HEK293 (cell line): Measurements from ENCODE around the gene MCTP1.

ENCODE experiments used
- GFI1B ChIP-seq: fragments of 450-650 bp; formaldehyde crosslinking; IDR thresholded peaks from 2 replicates; pipeline ENCODE4 v1.5.1; 2016; ENCODE audit warnings: missing biosample characterization, missing genetic modification characterization
- HOXC10 ChIP-seq: sonication (generic); formaldehyde crosslinking; IDR thresholded peaks from 2 replicates; pipeline ENCODE4 v1.8.1; 2023; ENCODE audit warnings: mild to moderate bottlenecking, missing genetic modification reagents
- OSR2 ChIP-seq: fragments of 450-650 bp; formaldehyde crosslinking; IDR thresholded peaks from 2 replicates; pipeline ENCODE4 v1.5.1; 2016; ENCODE audit warnings: missing biosample characterization, missing genetic modification characterization
- PRDM1 ChIP-seq: fragments of 450-650 bp; formaldehyde crosslinking; IDR thresholded peaks from 2 replicates; pipeline ENCODE4; 2016; ENCODE audit warnings: missing biosample characterization, missing genetic modification characterization
- YY1 ChIP-seq: fragments of 450-650 bp; formaldehyde crosslinking; IDR thresholded peaks from 2 replicates; pipeline ENCODE4 v1.5.1; 2018; ENCODE audit warnings: missing biosample characterization, missing genetic modification characterization
- ZBTB21 ChIP-seq: fragments of 450-650 bp; formaldehyde crosslinking; IDR thresholded peaks from 2 replicates; pipeline ENCODE4 v1.5.1; 2017; ENCODE audit warnings: missing biosample characterization, missing genetic modification characterization
- ZNF140 ChIP-seq: fragments of 450-650 bp; formaldehyde crosslinking; IDR thresholded peaks from 2 replicates; pipeline ENCODE4 v1.5.1; 2016; ENCODE audit warnings: missing biosample characterization, missing genetic modification characterization
- ZNF585B ChIP-seq: fragments of 450-650 bp; formaldehyde crosslinking; IDR thresholded peaks from 2 replicates; pipeline ENCODE4 v1.5.1; 2016; ENCODE audit warnings: missing biosample characterization, missing genetic modification characterization
- ZNF654 ChIP-seq: fragments of 450-650 bp; formaldehyde crosslinking; IDR thresholded peaks from 2 replicates; pipeline ENCODE4 v1.5.1; 2016; ENCODE audit warnings: low read depth, missing biosample characterization, missing genetic modification characterization
- ZNF830 ChIP-seq: fragments of 450-650 bp; IDR thresholded peaks from 2 replicates; pipeline ENCODE4 v1.5.0; 2018; ENCODE audit warnings: missing biosample characterization, missing genetic modification characterization, low read depth, mild to moderate bottlenecking, moderate library complexity
- TF ChIP-seq, protein P1 (sequence below): fragments of 450-650 bp; formaldehyde crosslinking; IDR thresholded peaks from 2 replicates; pipeline ENCODE4 v1.5.1; 2016; ENCODE audit warnings: missing biosample characterization, missing genetic modification characterization
- TF ChIP-seq, protein P2 (sequence below): fragments of 450-650 bp; formaldehyde crosslinking; IDR thresholded peaks from 2 replicates; pipeline ENCODE4 v1.5.1; 2016; ENCODE audit warnings: missing biosample characterization, missing genetic modification characterization
- TF ChIP-seq, protein P3 (sequence below): fragments of 450-650 bp; formaldehyde crosslinking; IDR thresholded peaks from 2 replicates; pipeline ENCODE4 v1.5.1; 2016; ENCODE audit warnings: missing biosample characterization, missing genetic modification characterization
- TF ChIP-seq, protein P4 (sequence below): fragments of 450-650 bp; formaldehyde crosslinking; IDR thresholded peaks from 2 replicates; pipeline ENCODE4 v1.5.1; 2016; ENCODE audit warnings: missing biosample characterization, missing genetic modification characterization

DNA sequence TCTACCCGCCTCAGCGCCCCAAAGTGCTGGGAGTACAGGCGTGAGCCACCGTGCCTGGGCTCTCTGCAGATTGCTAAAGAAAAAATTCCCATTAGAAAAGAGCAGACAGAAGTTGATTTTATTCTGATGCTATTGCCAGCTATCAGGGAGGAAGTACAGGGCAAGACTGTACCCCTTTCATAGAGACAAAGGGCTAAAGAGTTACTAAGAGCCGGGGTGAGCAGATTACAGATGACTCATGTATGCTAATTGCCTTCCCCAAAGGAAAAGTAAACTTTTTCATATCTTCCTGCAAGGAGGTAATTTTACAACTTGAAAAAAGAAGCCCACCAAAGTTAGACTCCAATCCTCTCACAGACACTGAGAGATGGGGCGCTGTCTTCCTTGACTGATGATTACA is 42.3 kb upstream of the MCTP1 start:
- TF ChIP-seq ZNF140 (tag by site-specific recombination) (no peak), ZNF585B (no peak), ZNF830 (tag by site-specific recombination) (no peak), GFI1B (tag by site-specific recombination) (no peak), HOXC10 (CRISPR knock-in tag) (no peak), OSR2 (tag by site-specific recombination) (no peak), PRDM1 (tag by site-specific recombination) (no peak), ZNF654 (tag by site-specific recombination) (no peak), ZBTB21 (no peak), YY1 (no peak)
- TF ChIP-seq, protein P1, sequence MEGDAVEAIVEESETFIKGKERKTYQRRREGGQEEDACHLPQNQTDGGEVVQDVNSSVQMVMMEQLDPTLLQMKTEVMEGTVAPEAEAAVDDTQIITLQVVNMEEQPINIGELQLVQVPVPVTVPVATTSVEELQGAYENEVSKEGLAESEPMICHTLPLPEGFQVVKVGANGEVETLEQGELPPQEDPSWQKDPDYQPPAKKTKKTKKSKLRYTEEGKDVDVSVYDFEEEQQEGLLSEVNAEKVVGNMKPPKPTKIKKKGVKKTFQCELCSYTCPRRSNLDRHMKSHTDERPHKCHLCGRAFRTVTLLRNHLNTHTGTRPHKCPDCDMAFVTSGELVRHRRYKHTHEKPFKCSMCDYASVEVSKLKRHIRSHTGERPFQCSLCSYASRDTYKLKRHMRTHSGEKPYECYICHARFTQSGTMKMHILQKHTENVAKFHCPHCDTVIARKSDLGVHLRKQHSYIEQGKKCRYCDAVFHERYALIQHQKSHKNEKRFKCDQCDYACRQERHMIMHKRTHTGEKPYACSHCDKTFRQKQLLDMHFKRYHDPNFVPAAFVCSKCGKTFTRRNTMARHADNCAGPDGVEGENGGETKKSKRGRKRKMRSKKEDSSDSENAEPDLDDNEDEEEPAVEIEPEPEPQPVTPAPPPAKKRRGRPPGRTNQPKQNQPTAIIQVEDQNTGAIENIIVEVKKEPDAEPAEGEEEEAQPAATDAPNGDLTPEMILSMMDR = no peak
- TF ChIP-seq, protein P2, sequence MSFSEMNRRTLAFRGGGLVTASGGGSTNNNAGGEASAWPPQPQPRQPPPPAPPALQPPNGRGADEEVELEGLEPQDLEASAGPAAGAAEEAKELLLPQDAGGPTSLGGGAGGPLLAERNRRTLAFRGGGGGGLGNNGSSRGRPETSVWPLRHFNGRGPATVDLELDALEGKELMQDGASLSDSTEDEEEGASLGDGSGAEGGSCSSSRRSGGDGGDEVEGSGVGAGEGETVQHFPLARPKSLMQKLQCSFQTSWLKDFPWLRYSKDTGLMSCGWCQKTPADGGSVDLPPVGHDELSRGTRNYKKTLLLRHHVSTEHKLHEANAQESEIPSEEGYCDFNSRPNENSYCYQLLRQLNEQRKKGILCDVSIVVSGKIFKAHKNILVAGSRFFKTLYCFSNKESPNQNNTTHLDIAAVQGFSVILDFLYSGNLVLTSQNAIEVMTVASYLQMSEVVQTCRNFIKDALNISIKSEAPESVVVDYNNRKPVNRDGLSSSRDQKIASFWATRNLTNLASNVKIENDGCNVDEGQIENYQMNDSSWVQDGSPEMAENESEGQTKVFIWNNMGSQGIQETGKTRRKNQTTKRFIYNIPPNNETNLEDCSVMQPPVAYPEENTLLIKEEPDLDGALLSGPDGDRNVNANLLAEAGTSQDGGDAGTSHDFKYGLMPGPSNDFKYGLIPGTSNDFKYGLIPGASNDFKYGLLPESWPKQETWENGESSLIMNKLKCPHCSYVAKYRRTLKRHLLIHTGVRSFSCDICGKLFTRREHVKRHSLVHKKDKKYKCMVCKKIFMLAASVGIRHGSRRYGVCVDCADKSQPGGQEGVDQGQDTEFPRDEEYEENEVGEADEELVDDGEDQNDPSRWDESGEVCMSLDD (tag by site-specific recombination) = no peak
- TF ChIP-seq, protein P3, sequence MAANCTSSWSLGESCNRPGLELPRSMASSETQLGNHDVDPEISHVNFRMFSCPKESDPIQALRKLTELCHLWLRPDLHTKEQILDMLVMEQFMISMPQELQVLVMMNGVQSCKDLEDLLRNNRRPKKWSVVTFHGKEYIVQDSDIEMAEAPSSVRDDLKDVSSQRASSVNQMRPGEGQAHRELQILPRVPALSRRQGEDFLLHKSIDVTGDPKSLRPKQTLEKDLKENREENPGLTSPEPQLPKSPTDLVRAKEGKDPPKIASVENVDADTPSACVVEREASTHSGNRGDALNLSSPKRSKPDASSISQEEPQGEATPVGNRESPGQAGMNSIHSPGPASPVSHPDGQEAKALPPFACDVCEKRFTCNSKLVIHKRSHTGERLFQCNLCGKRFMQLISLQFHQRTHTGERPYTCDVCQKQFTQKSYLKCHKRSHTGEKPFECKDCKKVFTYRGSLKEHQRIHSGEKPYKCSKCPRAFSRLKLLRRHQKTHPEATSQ (tag by site-specific recombination) = no peak
- TF ChIP-seq, protein P4, sequence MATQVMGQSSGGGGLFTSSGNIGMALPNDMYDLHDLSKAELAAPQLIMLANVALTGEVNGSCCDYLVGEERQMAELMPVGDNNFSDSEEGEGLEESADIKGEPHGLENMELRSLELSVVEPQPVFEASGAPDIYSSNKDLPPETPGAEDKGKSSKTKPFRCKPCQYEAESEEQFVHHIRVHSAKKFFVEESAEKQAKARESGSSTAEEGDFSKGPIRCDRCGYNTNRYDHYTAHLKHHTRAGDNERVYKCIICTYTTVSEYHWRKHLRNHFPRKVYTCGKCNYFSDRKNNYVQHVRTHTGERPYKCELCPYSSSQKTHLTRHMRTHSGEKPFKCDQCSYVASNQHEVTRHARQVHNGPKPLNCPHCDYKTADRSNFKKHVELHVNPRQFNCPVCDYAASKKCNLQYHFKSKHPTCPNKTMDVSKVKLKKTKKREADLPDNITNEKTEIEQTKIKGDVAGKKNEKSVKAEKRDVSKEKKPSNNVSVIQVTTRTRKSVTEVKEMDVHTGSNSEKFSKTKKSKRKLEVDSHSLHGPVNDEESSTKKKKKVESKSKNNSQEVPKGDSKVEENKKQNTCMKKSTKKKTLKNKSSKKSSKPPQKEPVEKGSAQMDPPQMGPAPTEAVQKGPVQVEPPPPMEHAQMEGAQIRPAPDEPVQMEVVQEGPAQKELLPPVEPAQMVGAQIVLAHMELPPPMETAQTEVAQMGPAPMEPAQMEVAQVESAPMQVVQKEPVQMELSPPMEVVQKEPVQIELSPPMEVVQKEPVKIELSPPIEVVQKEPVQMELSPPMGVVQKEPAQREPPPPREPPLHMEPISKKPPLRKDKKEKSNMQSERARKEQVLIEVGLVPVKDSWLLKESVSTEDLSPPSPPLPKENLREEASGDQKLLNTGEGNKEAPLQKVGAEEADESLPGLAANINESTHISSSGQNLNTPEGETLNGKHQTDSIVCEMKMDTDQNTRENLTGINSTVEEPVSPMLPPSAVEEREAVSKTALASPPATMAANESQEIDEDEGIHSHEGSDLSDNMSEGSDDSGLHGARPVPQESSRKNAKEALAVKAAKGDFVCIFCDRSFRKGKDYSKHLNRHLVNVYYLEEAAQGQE (tag by site-specific recombination) = no peak
